ENCODE data around the gene DIAPH2.

- TF ChIP-seq CREB1 (IDR thresholded peaks at IDR 0.05) (no peak), CREB1 (CRISPR knock-in tag; IDR thresholded peaks at IDR 0.05) (no peak), ZNF57 (CRISPR knock-in tag; IDR thresholded peaks at IDR 0.05) (no peak), POLR2AphosphoS5 (IDR thresholded peaks at IDR 0.05; ENCODE audit: control insufficient read depth, insufficient read depth, low read depth, low read length) (no peak), EZH2 (IDR thresholded peaks at IDR 0.05; ENCODE audit: borderline replicate concordance, low read depth, low read length) (no peak), HOMEZ (CRISPR knock-in tag; IDR thresholded peaks at IDR 0.05) (no peak), BRF1 (IDR thresholded peaks at IDR 0.05; ENCODE audit: borderline replicate concordance, extremely low read depth, insufficient read length) (no peak), RAD51 (IDR thresholded peaks at IDR 0.05; ENCODE audit: borderline replicate concordance, low read depth) (no peak), JUNB (CRISPR knock-in tag; conservative IDR thresholded peaks at IDR 0.05) (no peak), RREB1 (CRISPR knock-in tag; IDR thresholded peaks at IDR 0.05) (no peak), NFYB (IDR thresholded peaks at IDR 0.05; ENCODE audit: extremely low read depth, insufficient read length) (no peak)
Observed at GRCh38 chrX:97006167-97006566, 321.5 kb downstream of the DIAPH2 start.
